Measurements from ENCODE around the gene MYT1. TPM values are rescaled to one million over a fixed set of nuclear protein-coding genes. Genes with fewer than 3 reads are reported as not detected.

MYT1 gene
- total and polyA plus RNA-seq, 4 donors = under 0.01 to 6.5 (median 0.08) TPM

- H3K36me3 ChIP-seq (ENCODE audit: control insufficient read depth in 4 of 4, insufficient read depth in 3 of 4, low read depth in 1 of 4, low read length in 3 of 4) = peaks cover 2 to 18% (median 13%) of the 10 kb centered on the region in 4 donors
- 90% methylated on average over 4 of the region's 4 CpGs for WGBS
Measured at GRCh38 chr20:64264091-64264490, 99.8 kb downstream of the MYT1 start.

DNA sequence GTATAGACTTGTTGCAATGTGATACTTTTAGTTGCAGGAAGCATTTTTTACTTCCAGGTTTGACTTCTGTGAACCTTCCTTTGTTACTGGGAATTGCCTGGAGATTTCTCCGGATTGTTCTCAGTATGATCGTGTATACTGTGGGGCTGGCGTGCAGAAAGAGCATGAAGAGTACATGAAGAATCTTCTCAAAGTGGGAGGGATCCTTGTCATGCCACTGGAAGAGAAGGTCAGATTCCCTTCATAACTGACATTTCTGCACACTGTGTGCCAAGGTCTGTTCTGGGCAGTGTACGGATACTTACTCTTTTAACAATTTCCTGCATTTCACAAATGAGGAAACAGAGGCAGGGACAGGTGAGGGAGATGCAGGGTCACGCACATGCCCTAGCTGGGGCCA lies 100.9 kb downstream of the MYT1 start:
- peaks cover 2 to 18% (median 13%) of the 10 kb centered on the region in 4 donors for H3K36me3 ChIP-seq (ENCODE audit: control insufficient read depth in 4 of 4, insufficient read depth in 3 of 4, low read depth in 1 of 4, low read length in 3 of 4)
- peaks cover 0 to 4% (median 0%) of the 10 kb centered on the region in 4 donors for H3K4me1 ChIP-seq (ENCODE audit: control insufficient read depth in 4 of 4, insufficient read depth in 4 of 4, low read length in 3 of 4)
- no peaks in the 10 kb centered on the region for H3K27me3 ChIP-seq (ENCODE audit: control insufficient read depth in 4 of 4, insufficient read depth in 4 of 4, low read length in 3 of 4)
- no peak overlapping the region for H3K27ac ChIP-seq (ENCODE audit: low read depth in 1 of 2, low read length in 2 of 2)
- no peak overlapping the region for H3K4me3 ChIP-seq (ENCODE audit: low read depth in 1 of 3, low read length in 3 of 3)
- no peaks in the 10 kb centered on the region for H3K9me3 ChIP-seq (ENCODE audit: control insufficient read depth in 4 of 4, low read length in 3 of 4)
- H3K9ac ChIP-seq (ENCODE audit: low read depth in 1 of 2, low read length in 2 of 2) = no peak overlapping the region
- DNase-seq (ENCODE audit: low spot score) = no peak
- 84% methylated on average over 5 of the region's 5 CpGs for WGBS
- TF ChIP-seq CTCF (IDR thresholded peaks at IDR 0.05; ENCODE audit: low read depth, low read length, missing input control) (no peak), EGR1 (IDR thresholded peaks at IDR 0.05; ENCODE audit: low read depth in 2 of 2) (no peak), MAX (IDR thresholded peaks at IDR 0.05) (no peak), ATF3 (IDR thresholded peaks at IDR 0.05) (no peak), JUND (IDR thresholded peaks at IDR 0.05) (no peak), RXRA (IDR thresholded peaks at IDR 0.05) (no peak), YY1 (IDR thresholded peaks at IDR 0.05) (no peak), FOXA2 (IDR thresholded peaks at IDR 0.05) (no peak), SP1 (IDR thresholded peaks at IDR 0.05) (no peak), GABPA (IDR thresholded peaks at IDR 0.05 in 1 of 2, conservative IDR thresholded peaks at IDR 0.05 in 1 of 2) (no peak), ZBTB33 (IDR thresholded peaks at IDR 0.05) (no peak), NR2F2 (IDR thresholded peaks at IDR 0.05) (no peak)

More at GRCh38 chr20:64264091-64264490, 99.8 kb downstream of the MYT1 start:
- no peaks in the 10 kb centered on the region for H3K9me3 ChIP-seq (ENCODE audit: control insufficient read depth in 4 of 4, low read length in 3 of 4)
- H3K27ac ChIP-seq (ENCODE audit: low read depth in 1 of 2, low read length in 2 of 2) = no peak overlapping the region
- no peak overlapping the region for H3K4me3 ChIP-seq (ENCODE audit: low read depth in 1 of 3, low read length in 3 of 3)
- no peak for DNase-seq (ENCODE audit: low spot score)
- no peak overlapping the region for H3K9ac ChIP-seq (ENCODE audit: low read depth in 1 of 2, low read length in 2 of 2)
- H3K27me3 ChIP-seq (ENCODE audit: control insufficient read depth in 4 of 4, insufficient read depth in 4 of 4, low read length in 3 of 4) = no peaks in the 10 kb centered on the region
- peaks cover 0 to 4% (median 0%) of the 10 kb centered on the region in 4 donors for H3K4me1 ChIP-seq (ENCODE audit: control insufficient read depth in 4 of 4, insufficient read depth in 4 of 4, low read length in 3 of 4)
- TF ChIP-seq, protein P1, sequence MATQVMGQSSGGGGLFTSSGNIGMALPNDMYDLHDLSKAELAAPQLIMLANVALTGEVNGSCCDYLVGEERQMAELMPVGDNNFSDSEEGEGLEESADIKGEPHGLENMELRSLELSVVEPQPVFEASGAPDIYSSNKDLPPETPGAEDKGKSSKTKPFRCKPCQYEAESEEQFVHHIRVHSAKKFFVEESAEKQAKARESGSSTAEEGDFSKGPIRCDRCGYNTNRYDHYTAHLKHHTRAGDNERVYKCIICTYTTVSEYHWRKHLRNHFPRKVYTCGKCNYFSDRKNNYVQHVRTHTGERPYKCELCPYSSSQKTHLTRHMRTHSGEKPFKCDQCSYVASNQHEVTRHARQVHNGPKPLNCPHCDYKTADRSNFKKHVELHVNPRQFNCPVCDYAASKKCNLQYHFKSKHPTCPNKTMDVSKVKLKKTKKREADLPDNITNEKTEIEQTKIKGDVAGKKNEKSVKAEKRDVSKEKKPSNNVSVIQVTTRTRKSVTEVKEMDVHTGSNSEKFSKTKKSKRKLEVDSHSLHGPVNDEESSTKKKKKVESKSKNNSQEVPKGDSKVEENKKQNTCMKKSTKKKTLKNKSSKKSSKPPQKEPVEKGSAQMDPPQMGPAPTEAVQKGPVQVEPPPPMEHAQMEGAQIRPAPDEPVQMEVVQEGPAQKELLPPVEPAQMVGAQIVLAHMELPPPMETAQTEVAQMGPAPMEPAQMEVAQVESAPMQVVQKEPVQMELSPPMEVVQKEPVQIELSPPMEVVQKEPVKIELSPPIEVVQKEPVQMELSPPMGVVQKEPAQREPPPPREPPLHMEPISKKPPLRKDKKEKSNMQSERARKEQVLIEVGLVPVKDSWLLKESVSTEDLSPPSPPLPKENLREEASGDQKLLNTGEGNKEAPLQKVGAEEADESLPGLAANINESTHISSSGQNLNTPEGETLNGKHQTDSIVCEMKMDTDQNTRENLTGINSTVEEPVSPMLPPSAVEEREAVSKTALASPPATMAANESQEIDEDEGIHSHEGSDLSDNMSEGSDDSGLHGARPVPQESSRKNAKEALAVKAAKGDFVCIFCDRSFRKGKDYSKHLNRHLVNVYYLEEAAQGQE (IDR thresholded peaks at IDR 0.05) = no peak
- TF ChIP-seq SP1 (IDR thresholded peaks at IDR 0.05) (no peak), FOXA1 (IDR thresholded peaks at IDR 0.05) (no peak), FOXA2 (IDR thresholded peaks at IDR 0.05) (no peak), YY1 (IDR thresholded peaks at IDR 0.05) (no peak), ZBTB33 (IDR thresholded peaks at IDR 0.05) (no peak), ATF3 (IDR thresholded peaks at IDR 0.05) (no peak), MAX (IDR thresholded peaks at IDR 0.05) (no peak)
